ENCODE measurements around the gene ATF4.

- TF ChIP-seq, protein P1, sequence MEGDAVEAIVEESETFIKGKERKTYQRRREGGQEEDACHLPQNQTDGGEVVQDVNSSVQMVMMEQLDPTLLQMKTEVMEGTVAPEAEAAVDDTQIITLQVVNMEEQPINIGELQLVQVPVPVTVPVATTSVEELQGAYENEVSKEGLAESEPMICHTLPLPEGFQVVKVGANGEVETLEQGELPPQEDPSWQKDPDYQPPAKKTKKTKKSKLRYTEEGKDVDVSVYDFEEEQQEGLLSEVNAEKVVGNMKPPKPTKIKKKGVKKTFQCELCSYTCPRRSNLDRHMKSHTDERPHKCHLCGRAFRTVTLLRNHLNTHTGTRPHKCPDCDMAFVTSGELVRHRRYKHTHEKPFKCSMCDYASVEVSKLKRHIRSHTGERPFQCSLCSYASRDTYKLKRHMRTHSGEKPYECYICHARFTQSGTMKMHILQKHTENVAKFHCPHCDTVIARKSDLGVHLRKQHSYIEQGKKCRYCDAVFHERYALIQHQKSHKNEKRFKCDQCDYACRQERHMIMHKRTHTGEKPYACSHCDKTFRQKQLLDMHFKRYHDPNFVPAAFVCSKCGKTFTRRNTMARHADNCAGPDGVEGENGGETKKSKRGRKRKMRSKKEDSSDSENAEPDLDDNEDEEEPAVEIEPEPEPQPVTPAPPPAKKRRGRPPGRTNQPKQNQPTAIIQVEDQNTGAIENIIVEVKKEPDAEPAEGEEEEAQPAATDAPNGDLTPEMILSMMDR (IDR thresholded peaks at IDR 0.05): peak; percentile 69 to 82 (median 79)
- no peak for TF ChIP-seq POLR2A (IDR thresholded peaks at IDR 0.05)
Observed at GRCh38 chr22:39496131-39496838, 24.1 kb upstream of the ATF4 start.
